ENCODE measurements around the gene SARM1. TPM values are rescaled to one million over a fixed set of nuclear protein-coding genes. Genes with fewer than 3 reads are reported as not detected.
A peak's percentile ranks its signal among the peaks of the same experiment; 100 is the strongest.

SARM1 gene
- total and polyA plus RNA-seq, 9 of the 15 experiments (the other 6 are each of a cell fraction or from before 2014, with no cell fraction given), result 0.04 to 0.55 (median 0.11) TPM; not detected in 2

GRCh38 chr17:28326114-28326513, 45.4 kb upstream of the SARM1 start (continued):
- TF ChIP-seq CTCF (IDR thresholded peaks at IDR 0.05 in 2 of 3, conservative IDR thresholded peaks at IDR 0.05 in 1 of 3; ENCODE audit: insufficient read depth in 2 of 3, low read depth in 1 of 3, low read length in 3 of 3), result no peak

- CTCF ChIA-PET (ENCODE audit: low intra/inter-chr PET ratio), result no interaction called here
- intact Hi-C loops (cut with micrococcal nuclease), result no loop called here
- no peak overlapping the region for H3K27ac ChIP-seq (ENCODE audit: extremely low read depth, low read depth, low read length)
Measured at GRCh38 chr17:28327031-28327607, 44.4 kb upstream of the SARM1 start.

More at GRCh38 chr17:28327031-28327607, 44.4 kb upstream of the SARM1 start:
- 88% methylated on average over 9 of the region's 9 CpGs for WGBS (ENCODE audit: insufficient coverage, low coverage, missing lambda C conversion rate)
- TF ChIP-seq THAP12 (CRISPR knock-in tag; IDR thresholded peaks at IDR 0.05) (no peak), SUPT5H (IDR thresholded peaks at IDR 0.05) (no peak), POLR2A (conservative IDR thresholded peaks at IDR 0.05) (0 out of 2 replicates have a peak, but pooled peaks have one; percentile 18), FOXK1 (CRISPR knock-in tag; IDR thresholded peaks at IDR 0.05; ENCODE audit: borderline replicate concordance) (no peak), OTX1 (CRISPR knock-in tag; IDR thresholded peaks at IDR 0.05) (no peak), ZFPM2 (CRISPR knock-in tag; IDR thresholded peaks at IDR 0.05) (no peak), BRD9 (IDR thresholded peaks at IDR 0.05; ENCODE audit: low read depth, partially characterized antibody) (no peak), THAP7 (CRISPR knock-in tag; IDR thresholded peaks at IDR 0.05) (no peak)
- peaks cover 3 to 6% of the 10 kb centered on the region in 2 experiments; a peak in 3 of 5 replicates for H3K4me1 ChIP-seq (replicated peaks in 1 of 2; ENCODE audit: control insufficient read depth in 2 of 2, insufficient read depth in 2 of 2, low read length in 2 of 2)
- no peak for ATAC-seq
- H3K9ac ChIP-seq (ENCODE audit: insufficient read depth in 1 of 2, low read depth in 2 of 2, low read length in 2 of 2), result no peak overlapping the region
- H3K4me3 ChIP-seq, result no peak overlapping the region
- H2AFZ ChIP-seq (ENCODE audit: low read depth, low read length), result no peak overlapping the region
- no peaks in the 10 kb centered on the region; the same call in 1 of the 2 replicates for H3K9me3 ChIP-seq (replicated peaks; ENCODE audit: control insufficient read depth, insufficient read depth, low read depth, low read length)
- no peak for FAIRE-seq
- DNase-seq (ENCODE audit: extremely low read depth in 1 of 4, low spot score in 3 of 4), result no peak
- no TSS peak for BruUV-seq (replicated peaks)
- POLR2A ChIA-PET, result interaction anchor here (0.6 to 2.4 kb wide), 3 partner anchors 9 to 449 kb away, joined by 3 to 19 read pairs (median 3); partner anchors contain the start of gene TMEM97
- H3K9me1 ChIP-seq (ENCODE audit: control insufficient read depth, insufficient read depth, low read length), result no peaks in the 10 kb centered on the region
- peaks cover 79% of the 10 kb centered on the region for H3K36me3 ChIP-seq (ENCODE audit: control insufficient read depth, insufficient read depth, low read length)
- in situ Hi-C loops (cut with MboI), result no loop called here
- H4K20me1 ChIP-seq (replicated peaks; ENCODE audit: control insufficient read depth, insufficient read depth, low read length), result 0 out of 2 replicates have a peak, but pooled peaks cover 11% of the 10 kb centered on the region
- no peak overlapping the region for H3K4me2 ChIP-seq (ENCODE audit: insufficient read depth, low read length)
- peaks cover 37% of the 10 kb centered on the region for H3K79me2 ChIP-seq (ENCODE audit: control insufficient read depth, insufficient read depth, low read length)
- no peaks in the 10 kb centered on the region for H3K27me3 ChIP-seq (ENCODE audit: control insufficient read depth in 2 of 2, insufficient read depth in 2 of 2, low read length in 2 of 2)

All from K562 (cell line).